Small intestine (tissue), 7 donors: ENCODE results near the gene AGPAT4. TPM values are rescaled to one million over a fixed set of nuclear protein-coding genes. Genes with fewer than 3 reads are reported as not detected.

Source experiments
- DNase-seq, 2 donors: peaks; one replicate each; pipeline versions ENCODE4 v3.0.0 to v3.0.0-alpha.2; 2013
- FAIRE-seq: peaks from 2 replicates; lab custom pipeline; 2012; peaks lifted over from hg19 to GRCh38; lab: Jason Lieb, UNC
- H3K27ac ChIP-seq, 3 donors: one replicate each; pipeline ENCODE4 v1.5.1; 2013; ENCODE audit warnings: low read length in 2 of 3, mild to moderate bottlenecking in 2 of 3, control low read depth in 1 of 3, inconsistent platforms in 1 of 3, low read depth in 1 of 3, moderate library complexity in 1 of 3
- H3K27me3 ChIP-seq, 3 donors: one replicate each; pipeline ENCODE4 v1.6.1; 2013; ENCODE audit warnings: low read length in 3 of 3, inconsistent platforms in 1 of 3; ENCODE audit not compliant: control insufficient read depth in 3 of 3, insufficient read depth in 3 of 3
- H3K36me3 ChIP-seq, 3 donors: one replicate each; pipeline ENCODE4 v1.6.1; 2013; ENCODE audit warnings: low read length in 3 of 3, inconsistent platforms in 1 of 3, low read depth in 1 of 3, mild to moderate bottlenecking in 1 of 3, moderate library complexity in 1 of 3; ENCODE audit not compliant: control insufficient read depth in 3 of 3, insufficient read depth in 2 of 3
- H3K4me1 ChIP-seq, 3 donors: one replicate each; pipeline ENCODE4 v1.6.1; 2013; ENCODE audit warnings: low read length in 2 of 3, inconsistent platforms in 1 of 3, low read depth in 1 of 3, mild to moderate bottlenecking in 1 of 3, moderate library complexity in 1 of 3; ENCODE audit not compliant: control insufficient read depth in 3 of 3, insufficient read depth in 2 of 3
- H3K4me3 ChIP-seq, 3 donors: one replicate each; pipeline ENCODE4 v1.5.1; 2013; ENCODE audit warnings: low read length in 3 of 3, control low read depth in 1 of 3, inconsistent platforms in 1 of 3, low read depth in 1 of 3, mild to moderate bottlenecking in 1 of 3, moderate library complexity in 1 of 3
- H3K9me3 ChIP-seq, 2 donors: one replicate each; pipeline ENCODE4 v1.6.1; 2013; ENCODE audit warnings: low read depth in 1 of 2, low read length in 1 of 2; ENCODE audit not compliant: control insufficient read depth in 2 of 2, insufficient read depth in 1 of 2
- WGBS, 3 donors: extraction: QIAGEN DNeasy Blood & Tissue Kit; methylation state at CpG; one replicate each; pipeline ENCODE4 v1.1.7; 2013; 5-methylcytosine and 5-hydroxymethylcytosine counted together
- polyA plus RNA-seq, 4 donors: library from polyadenylated mRNA; stranded (reverse) in 3 of 4; unstranded in 1 of 4; fragments of 200-250 nt in 3 of 4; fragments of 120-200 nt in 1 of 4; gene quantifications; one replicate each; pipeline versions ENCODE4 v1.2.1 to v1.2.3, GENCODE V29; 2013
- donor health status: healthy with polysubstance abuse.
- donor health status: control.
- donor health status: control.
- donor health status: Bipolar disorder and iron deficiency.
- donor health status: healthy.

Gene AGPAT4
- polyA plus RNA-seq, 4 donors, result 1.6 to 2.3 TPM; not detected in 2

- Histone ChIP-seq H3K4me1 (no peaks in the 10 kb centered on the region), H3K4me3 (no peak overlapping the region), H3K27me3 (no peaks in the 10 kb centered on the region), H3K9me3 (no peaks in the 10 kb centered on the region), H3K36me3 (peaks cover 0 to 41% (median 0%) of the 10 kb centered on the region in 3 donors), H3K27ac (no peak overlapping the region)
- WGBS, 3 donors, result 80 to 86% (median 83%) methylated on average over 23 of the region's 23 CpGs
- FAIRE-seq, result no peak
- no peak for DNase-seq
Measured at GRCh38 chr6:161135695-161136591, 137.9 kb downstream of the AGPAT4 start.

DNA sequence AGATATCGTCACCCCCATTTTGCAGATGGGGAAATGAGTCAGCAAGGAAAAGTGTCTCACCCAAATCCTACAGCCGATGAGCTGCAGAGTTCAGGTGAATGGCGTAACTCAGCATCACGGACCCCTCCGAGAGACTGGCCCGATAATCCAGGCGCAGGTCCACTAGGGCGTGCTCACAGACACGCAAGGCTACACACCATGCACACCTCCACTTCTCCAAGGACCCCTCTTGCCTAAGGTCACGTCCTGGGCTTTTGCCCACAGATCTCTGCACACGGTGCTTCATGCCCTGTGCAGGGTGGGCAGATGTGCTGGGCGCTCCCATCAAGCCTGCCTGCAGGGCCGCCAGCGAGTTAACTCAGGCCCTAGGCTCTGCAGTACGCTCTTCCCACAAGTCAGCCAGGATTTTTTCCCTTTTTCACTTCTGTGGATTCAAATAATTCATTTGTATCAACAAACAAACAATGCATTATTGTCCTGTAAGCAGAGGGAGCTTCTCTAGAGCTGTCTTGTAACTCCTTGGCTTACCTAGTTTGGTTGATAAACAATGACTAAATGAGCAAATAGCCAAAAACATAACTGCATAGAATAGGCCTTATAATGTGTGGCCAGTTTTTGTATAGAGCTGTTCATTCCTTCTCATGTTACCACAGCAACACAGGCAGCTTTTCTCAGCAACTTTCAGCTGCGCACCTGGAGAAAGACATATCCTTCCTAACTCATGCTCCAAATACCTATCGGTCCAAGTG lies 139.1 kb downstream of the AGPAT4 start:
- Histone ChIP-seq H3K4me3 (no peak overlapping the region), H3K9me3 (no peaks in the 10 kb centered on the region), H3K4me1 (no peaks in the 10 kb centered on the region), H3K27me3 (no peaks in the 10 kb centered on the region), H3K27ac (no peak overlapping the region), H3K36me3 (peaks cover 0 to 44% (median 2%) of the 10 kb centered on the region in 3 donors)
- FAIRE-seq (no peak), DNase-seq (no peak)
- 95 to 97% (median 96%) methylated on average over 17 of the region's 17 CpGs for WGBS, 3 donors

DNA sequence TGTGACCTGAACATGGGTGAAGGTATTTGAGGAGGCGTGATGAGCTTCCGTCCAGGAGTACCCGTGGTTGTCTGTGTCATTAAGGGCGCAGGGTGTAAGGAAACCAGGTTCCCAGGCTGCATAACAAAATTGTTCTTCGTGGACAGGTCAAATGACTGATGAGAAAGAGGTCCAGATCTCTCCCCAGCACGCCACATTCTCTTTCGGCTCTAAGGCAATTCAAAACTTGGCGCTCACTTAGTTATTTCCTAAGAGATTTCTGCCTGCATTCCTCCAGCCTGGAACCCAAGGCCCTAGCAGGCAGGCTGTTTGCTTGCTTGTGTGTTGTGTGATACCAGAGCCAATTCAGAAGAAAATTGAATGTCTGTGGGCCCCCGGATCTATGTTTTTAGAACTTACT lies 139.9 kb downstream of the AGPAT4 start:
- FAIRE-seq, result no peak
- no peak for DNase-seq
- peaks cover 0 to 44% (median 2%) of the 10 kb centered on the region in 3 donors for H3K36me3 ChIP-seq
- no peaks in the 10 kb centered on the region for H3K9me3 ChIP-seq
- no peak overlapping the region for H3K27ac ChIP-seq
- no peak overlapping the region for H3K4me3 ChIP-seq
- no peaks in the 10 kb centered on the region for H3K4me1 ChIP-seq
- H3K27me3 ChIP-seq, result no peaks in the 10 kb centered on the region
- WGBS, 3 donors, result 89 to 96% (median 91%) methylated on average over 9 of the region's 9 CpGs

- Histone ChIP-seq H3K4me3 (no peak overlapping the region), H3K4me1 (no peaks in the 10 kb centered on the region), H3K9me3 (no peaks in the 10 kb centered on the region), H3K27ac (no peak overlapping the region), H3K27me3 (no peaks in the 10 kb centered on the region), H3K36me3 (peaks cover 0 to 47% (median 2%) of the 10 kb centered on the region in 3 donors)
- 94 to 97% (median 96%) methylated on average over 11 of the region's 11 CpGs for WGBS, 3 donors
- FAIRE-seq, result no peak
- DNase-seq, result no peak
Measured at GRCh38 chr6:161132384-161132783, 141.5 kb downstream of the AGPAT4 start.

- no peak for DNase-seq
- H3K27me3 ChIP-seq, result no peaks in the 10 kb centered on the region
- FAIRE-seq, result no peak
- peaks cover 0 to 46% (median 2%) of the 10 kb centered on the region in 3 donors for H3K36me3 ChIP-seq
- no peaks in the 10 kb centered on the region for H3K9me3 ChIP-seq
- WGBS, 3 donors, result 96 to 100% (median 96%) methylated on average over 3 of the region's 3 CpGs
- H3K4me3 ChIP-seq, result no peak overlapping the region
- no peaks in the 10 kb centered on the region for H3K4me1 ChIP-seq
- no peak overlapping the region for H3K27ac ChIP-seq
Measured at GRCh38 chr6:161130967-161131766, 142.7 kb downstream of the AGPAT4 start.

DNA sequence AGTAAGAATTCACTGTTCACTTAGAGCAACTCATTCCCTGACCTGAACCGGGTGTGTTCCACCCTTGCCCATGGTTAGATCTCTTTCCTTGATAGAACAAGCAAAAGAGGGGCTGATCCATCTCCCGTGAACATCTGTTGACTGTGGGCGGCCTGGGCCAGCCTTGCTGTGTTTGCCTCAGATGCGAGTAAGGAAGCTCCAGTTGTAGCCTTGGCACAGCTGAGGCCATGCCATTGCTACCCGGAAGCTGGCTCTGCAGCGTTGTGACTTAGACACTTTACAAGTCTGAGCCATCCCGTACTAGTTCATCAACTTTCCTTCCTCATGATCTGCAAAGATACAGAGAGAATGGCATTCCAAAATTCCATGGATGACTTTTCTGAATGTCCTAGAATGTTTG lies 143.3 kb downstream of the AGPAT4 start:
- H3K9me3 ChIP-seq, result no peaks in the 10 kb centered on the region
- no peak for FAIRE-seq
- WGBS, 3 donors, result 96% methylated on average over 7 of the region's 7 CpGs
- H3K27me3 ChIP-seq, result no peaks in the 10 kb centered on the region
- no peak for DNase-seq
- peaks cover 0 to 41% (median 2%) of the 10 kb centered on the region in 3 donors for H3K36me3 ChIP-seq
- no peak overlapping the region for H3K27ac ChIP-seq
- H3K4me1 ChIP-seq, result no peaks in the 10 kb centered on the region
- H3K4me3 ChIP-seq, result no peak overlapping the region

DNA sequence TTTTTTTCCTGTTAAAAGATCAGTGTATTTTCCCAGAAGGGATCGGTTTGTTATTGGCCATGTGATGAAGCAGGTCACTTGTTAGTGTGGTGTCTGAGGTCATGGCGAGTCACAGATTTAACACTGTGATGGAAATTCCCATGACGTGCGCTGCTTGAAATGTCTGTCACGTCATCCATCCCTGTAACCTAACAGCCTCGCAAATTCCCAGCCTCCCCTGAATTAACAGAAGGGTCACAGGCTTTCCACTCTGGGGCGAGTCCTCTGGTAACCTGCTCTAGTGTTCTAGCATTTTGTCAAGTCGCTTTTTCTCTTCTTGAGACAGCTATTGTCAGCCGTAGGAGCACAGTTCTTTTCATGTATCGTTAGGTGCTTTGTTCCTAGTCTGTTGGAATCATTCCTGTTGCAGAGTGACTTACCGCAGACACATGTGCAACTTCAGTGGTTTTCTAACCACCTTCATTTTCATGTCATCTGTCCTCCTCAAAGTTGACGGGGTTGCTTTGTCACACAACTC lies 145.1 kb downstream of the AGPAT4 start:
- H3K9me3 ChIP-seq, result no peaks in the 10 kb centered on the region
- 82 to 89% (median 86%) methylated on average over 12 of the region's 12 CpGs for WGBS, 3 donors
- H3K4me1 ChIP-seq, result no peaks in the 10 kb centered on the region
- H3K27me3 ChIP-seq, result no peaks in the 10 kb centered on the region
- H3K36me3 ChIP-seq, result peaks cover 0 to 35% (median 2%) of the 10 kb centered on the region in 3 donors
- FAIRE-seq, result no peak
- DNase-seq, result no peak
- H3K27ac ChIP-seq, result no peak overlapping the region
- H3K4me3 ChIP-seq, result no peak overlapping the region

GRCh38 chr6:161128230-161128629 lies 145.6 kb downstream of the AGPAT4 start:
- 88 to 95% (median 90%) methylated on average over 2 of the region's 2 CpGs for WGBS, 3 donors
- Histone ChIP-seq H3K27ac (no peak overlapping the region), H3K4me3 (no peak overlapping the region), H3K9me3 (no peaks in the 10 kb centered on the region), H3K4me1 (no peaks in the 10 kb centered on the region), H3K27me3 (no peaks in the 10 kb centered on the region), H3K36me3 (peaks cover 0 to 35% (median 2%) of the 10 kb centered on the region in 3 donors)
- FAIRE-seq (no peak), DNase-seq (no peak)
